GM21423 (cell line): ENCODE measurements around the gene MAPKAP1.

Source experiments
- ATAC-seq: cut with Tn5 transposase; IDR thresholded peaks from one replicate; pipeline ENCODE4 v1.9.1; 2021; ENCODE audit warnings: mild to moderate bottlenecking, moderate library complexity; ENCODE audit not compliant: unreplicated experiment

The MAPKAP1 gene

GRCh38 chr9:125466411-125466810, 240.6 kb downstream of the MAPKAP1 start:
- ATAC-seq, result no peak

DNA sequence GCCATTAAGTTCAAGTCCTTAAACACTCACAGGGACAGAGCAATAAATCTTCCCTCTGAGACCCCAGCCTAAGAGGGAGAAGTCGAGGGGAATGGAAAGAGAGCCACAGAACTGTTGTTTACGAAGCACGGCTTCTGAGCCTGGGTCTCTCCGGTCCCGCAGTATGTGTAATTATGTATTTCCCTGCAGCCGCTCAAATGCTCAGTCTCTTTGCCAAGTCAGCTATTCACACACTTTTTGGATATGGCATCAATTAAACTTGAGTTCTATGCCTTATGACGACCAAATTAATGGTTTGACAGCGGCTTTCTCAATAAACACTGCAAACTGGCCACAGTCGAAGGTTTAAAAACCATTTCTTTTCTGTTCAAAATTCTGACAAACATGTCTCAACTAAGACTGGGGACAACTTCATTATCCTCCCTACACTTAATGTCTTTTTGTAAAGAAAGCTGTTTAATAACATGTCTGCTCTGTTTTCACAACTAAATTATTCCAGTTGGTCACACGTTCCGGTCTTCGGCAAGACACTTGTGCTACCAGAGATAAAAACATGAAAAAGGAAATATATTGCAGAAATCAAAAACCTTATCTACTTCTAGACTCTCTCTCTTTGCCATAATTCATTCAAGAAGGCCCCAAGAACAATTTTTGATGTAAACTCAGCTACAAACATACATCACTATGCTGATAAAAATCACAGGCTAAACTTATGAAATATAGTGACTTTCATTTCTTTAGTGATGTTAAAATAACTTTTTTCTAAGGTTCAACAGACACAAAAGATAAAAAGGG, 242.2 kb downstream of the MAPKAP1 start:
- ATAC-seq, result no peak

DNA sequence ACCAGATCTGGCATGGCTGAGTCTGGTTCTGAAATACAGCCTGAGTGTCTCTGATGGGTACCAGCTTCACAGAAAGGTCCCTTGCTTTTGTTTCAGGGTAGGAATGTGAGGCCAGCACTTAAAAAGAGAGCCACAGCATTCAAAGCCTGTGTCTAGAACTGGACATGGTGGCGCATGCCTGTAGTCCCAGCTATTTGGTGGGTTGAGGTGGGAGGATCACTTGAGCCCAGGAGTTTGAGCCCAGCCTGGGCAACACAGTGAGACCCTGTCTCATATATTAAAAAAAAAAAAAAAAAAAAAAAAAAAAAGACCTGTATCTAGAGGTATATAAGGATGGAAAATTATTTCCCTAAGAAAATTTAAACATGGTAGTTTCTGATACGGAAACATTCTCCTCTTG, 243.1 kb downstream of the MAPKAP1 start:
- ATAC-seq, result no peak

DNA sequence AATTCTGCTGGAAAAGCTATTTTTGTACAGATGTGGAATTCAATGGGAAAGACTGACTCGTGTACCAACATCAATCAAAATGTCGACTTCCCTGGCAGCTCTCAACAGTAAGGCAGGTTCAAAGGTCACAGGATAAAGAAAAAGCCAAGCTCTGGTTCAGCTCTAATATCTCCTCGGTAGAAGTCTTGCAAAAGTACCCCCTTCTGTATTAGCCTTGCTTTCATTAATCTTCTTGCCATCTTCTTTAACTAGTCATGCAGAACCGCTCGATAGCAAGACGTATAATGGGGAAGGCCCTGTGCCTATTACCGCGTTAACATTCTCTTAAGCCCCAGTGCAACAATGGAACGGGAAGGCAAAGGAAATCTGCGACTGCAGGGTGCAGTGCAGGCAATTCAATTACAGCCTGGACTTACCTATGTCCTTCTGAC, 244.1 kb downstream of the MAPKAP1 start:
- no peak for ATAC-seq

GRCh38 chr9:125461636-125462190, 245.3 kb downstream of the MAPKAP1 start:
- ATAC-seq, result no peak

DNA sequence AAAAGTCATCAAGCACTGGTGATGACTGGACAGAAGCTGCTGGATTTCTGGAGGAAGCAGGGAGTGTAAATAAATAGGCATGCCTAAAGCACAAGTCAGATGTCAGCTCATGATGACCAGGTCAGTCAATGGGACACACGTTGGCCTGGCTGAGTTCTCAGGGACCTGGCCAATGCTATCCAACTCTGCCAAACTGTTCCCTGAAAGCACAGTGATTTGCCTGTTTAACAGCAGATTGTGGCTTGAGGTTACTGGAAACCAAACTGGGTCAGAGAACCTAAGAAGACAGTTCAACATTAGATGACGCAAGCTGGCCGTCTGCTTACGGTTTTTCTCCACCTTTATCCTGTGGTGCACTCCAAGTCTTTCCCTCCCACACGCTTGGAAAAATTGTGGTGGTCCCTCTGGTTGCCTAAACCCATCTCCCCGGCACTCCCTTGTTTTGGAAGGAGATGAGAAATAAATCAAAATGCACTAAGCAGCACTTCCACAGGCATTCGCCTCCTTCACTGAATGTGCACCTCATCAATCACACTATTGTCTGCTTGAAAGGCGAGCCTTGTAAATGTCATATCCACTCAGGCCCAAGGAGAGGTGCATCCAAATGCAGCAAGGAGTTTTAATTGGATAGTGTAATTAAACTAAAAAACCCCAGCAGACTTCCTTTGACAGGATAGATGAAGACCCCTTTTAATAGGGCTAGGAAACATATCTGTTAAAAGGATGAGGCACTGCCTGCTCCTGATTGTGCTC, 245.9 kb downstream of the MAPKAP1 start:
- ATAC-seq, result no peak

GRCh38 chr9:125460346-125460745, 246.7 kb downstream of the MAPKAP1 start:
- ATAC-seq, result no peak

GRCh38 chr9:125457357-125457756, 249.7 kb downstream of the MAPKAP1 start:
- no peak for ATAC-seq

DNA sequence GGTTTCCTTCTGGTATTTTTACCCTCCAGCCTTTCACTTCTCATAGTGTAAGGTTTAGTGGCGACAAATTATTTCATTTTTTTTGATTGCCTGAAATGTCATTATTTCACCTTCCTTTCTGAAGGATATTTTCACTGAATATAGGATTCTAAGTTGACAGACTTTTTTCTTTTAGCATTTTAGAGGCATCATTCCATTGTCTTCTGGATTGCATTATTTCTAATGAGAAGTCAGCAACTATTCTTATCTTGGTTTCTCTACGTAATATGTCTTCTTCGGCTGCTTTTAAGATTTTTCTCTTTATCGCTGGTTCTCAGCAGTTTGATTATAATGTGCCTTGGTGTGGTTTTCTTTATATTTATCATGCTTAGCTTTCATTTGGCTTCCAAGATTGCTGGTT, 251.1 kb downstream of the MAPKAP1 start:
- no peak for ATAC-seq

DNA sequence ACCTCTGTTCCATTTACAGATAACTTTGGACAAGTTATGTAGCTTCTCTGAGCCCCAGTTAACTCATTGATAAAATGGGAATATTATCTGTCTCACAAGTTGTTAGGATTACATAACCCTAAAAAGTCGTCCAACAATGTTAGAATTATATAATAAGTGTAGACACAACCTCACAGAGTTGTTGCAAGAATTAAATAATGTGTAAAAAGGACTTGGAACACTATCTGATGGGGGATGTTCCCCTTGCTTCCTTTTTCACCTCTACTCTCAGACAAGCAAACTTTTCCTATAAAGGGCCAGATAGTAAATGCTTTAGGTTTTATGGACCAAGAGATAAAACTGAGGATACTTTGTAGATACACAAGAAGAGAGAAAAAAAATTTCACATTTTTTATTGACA, 251.9 kb downstream of the MAPKAP1 start:
- ATAC-seq, result no peak

- ATAC-seq, result no peak
Measured at GRCh38 chr9:125447202-125447802, 259.7 kb downstream of the MAPKAP1 start.

- peak; percentile 97 for ATAC-seq
Measured at GRCh38 chr9:125446561-125447094, 260.4 kb downstream of the MAPKAP1 start.

DNA sequence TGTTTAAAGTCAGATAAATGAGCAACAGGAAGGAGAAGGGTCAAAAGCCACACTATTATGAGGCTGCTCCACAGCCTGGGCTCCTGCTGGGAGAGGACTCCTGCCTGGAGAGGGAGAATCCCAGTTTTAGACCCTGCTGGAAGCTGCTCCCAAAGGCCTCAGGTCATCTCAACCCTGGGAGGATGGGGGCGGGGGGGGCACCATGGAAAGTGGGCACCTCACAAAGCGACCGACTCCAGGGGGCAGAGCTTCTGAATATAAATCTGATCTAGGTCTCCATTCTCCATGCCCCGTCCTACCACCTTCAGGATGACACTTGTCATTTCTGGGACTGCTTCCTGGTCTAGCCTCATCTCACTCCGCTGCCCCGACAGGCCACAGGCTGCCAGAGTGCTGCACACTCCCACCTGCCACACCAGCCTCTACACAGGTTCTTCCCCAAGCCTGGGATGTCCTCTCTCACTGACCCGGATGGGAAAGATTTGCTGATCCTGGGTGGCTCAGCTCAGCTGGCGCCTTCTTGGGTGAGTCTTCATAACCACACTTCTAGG, 262.0 kb downstream of the MAPKAP1 start:
- no peak for ATAC-seq

- ATAC-seq, result no peak
Measured at GRCh38 chr9:125444166-125444565, 262.8 kb downstream of the MAPKAP1 start.

GRCh38 chr9:125443367-125443766, 263.6 kb downstream of the MAPKAP1 start:
- ATAC-seq, result no peak

DNA sequence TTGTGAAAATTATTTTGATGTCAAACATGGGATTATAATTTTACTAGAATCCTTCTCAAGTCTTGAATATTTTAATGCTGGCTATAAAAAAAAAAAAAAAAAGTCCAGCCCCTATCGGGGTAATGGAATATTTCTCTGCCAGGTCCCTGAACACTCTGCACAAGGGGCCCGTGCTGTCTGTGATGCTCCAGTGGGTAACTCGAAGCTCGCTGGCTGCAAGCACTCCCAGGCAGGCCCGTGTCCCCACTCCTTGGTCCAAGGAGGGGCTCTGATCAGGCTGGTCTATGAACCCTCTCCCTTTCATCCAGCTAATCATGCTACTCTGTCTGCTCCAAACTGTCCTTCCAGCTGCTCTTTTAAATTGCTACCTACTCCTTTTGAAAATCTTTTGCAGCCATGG, 264.6 kb downstream of the MAPKAP1 start:
- no peak for ATAC-seq

GRCh38 chr9:125440411-125440810, 266.6 kb downstream of the MAPKAP1 start:
- no peak for ATAC-seq

DNA sequence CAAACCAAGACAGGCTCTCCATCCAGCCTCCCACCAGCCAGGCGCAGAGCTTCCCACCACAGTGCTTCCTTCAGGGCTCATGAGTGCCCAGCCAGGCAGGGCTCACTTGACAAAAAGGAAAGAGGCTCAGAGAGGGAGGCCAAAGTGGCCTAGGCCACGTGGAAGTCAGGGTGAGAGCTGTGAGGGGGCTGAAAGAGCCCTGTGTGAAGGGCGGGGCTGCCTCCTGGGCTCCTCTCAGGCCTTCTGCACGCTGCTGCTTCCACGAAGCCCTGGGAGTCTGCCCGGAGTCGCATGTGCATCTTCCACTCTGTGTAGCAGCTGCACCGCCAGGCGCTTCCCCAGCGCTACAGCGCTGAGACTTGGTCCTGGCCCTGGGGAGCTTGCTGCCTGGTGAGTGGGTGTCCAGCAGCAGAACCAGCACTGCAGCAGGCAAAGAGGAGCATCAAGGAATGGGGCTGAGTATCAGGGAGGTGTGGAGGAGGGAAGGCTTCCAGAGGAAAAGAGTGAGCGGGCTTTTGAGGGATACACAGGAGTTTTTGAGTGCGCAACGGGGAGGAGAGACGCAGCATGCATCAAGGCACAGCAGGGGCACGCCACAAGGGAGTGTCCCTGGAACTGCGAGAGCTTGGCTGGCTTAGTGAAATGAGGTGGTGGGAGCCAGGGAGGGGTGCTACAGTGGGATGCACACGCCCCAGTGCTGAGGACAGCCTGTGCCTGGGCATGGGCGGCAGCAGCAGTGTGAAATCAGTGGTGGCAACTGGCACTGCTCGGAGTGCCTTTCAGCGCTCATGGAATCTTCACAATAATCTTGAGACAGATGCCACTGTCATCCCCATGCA, 267.4 kb downstream of the MAPKAP1 start:
- no peak for ATAC-seq

DNA sequence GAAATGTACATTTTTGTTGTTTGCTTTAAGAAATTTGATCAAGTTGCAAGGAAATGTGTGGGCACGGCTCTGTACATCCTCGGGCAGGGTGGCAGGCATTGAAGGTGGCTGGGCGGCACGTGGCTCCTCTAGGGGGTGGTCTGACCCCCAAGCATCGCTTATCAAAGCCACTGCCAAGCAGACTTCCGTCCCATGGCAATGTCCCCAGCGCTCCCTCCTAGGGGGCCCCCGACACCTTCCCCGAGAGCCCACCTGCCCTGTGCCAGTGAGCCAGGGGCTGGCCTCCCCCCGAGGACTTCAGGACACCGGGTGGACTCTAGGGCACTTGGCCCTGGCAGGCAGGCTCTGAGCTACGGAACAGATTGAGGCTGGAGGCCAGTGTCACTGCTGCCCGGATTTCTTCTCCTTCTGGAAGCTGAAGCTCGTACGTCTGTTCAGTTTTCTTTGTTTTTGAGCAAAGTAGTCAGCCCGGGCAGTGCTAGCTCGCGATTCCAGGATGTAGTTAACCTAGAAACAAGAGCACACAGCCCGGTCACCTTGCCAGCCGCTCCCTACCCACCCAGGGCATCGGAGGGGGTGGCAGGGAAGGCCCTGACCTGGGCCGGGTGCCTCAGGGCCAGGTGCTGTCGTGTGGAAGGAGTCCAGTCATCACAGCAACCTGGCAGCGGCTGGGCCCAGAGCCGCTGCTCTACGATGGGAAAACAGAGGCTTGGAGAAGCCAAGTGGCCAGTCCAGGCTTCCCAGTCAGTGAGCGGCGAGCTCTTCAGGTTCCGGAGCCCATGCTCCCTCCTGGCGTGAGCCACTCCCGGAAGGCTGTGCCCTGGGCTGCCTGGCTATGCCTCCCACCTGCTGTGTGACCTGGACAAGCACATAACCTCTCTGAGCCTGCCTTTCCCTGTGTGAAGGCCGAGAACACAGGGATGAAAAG, 268.2 kb downstream of the MAPKAP1 start:
- ATAC-seq, result no peak
